ENCODE measurements around the gene PCDHGA1. TPM values are rescaled to one million over a fixed set of nuclear protein-coding genes. Genes with fewer than 3 reads are reported as not detected.
A peak's percentile ranks its signal among the peaks of the same experiment; 100 is the strongest.
"Not testable (repeated sequence)": the region's sequence is repeated elsewhere in the genome, so short reads cannot be mapped to it uniquely, and the experiment has no call there.

PCDHGA1 gene
- total and polyA plus RNA-seq, 9 of the 15 experiments (the other 6 are each of a cell fraction or from before 2014, with no cell fraction given), result 0.05 to 0.26 (median 0.18) TPM; not detected in 2

DNA sequence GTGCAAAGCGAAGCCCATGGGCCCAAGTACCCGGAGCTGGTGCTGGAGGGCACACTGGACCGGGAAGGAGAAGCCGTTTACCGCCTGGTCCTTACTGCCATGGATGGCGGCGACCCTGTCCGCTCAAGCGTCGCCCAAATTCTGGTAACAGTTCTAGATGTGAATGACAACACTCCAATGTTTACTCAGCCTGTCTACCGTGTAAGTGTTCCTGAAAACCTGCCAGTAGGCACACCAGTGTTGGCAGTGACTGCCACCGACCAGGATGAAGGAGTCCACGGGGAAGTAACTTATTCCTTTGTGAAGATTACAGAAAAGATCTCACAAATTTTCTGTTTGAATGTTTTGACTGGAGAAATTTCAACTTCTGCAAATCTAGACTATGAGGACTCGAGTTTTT is 44.3 kb downstream of the PCDHGA1 start:
- BruUV-seq (replicated peaks), result no TSS peak
- peaks cover 0 to 7% of the 10 kb centered on the region in 2 experiments; a peak in 1 of 5 replicates for H3K4me1 ChIP-seq (replicated peaks in 1 of 2; ENCODE audit: control insufficient read depth in 2 of 2, insufficient read depth in 2 of 2, low read length in 2 of 2)
- H3K4me2 ChIP-seq (ENCODE audit: insufficient read depth, low read length), result no peak overlapping the region
- no peak for DNase-seq (ENCODE audit: extremely low read depth in 1 of 4, low spot score in 3 of 4)
- H3K9me3 ChIP-seq (replicated peaks; ENCODE audit: control insufficient read depth, insufficient read depth, low read depth, low read length), result no peaks in the 10 kb centered on the region
- no peaks in the 10 kb centered on the region for H3K9me1 ChIP-seq (ENCODE audit: control insufficient read depth, insufficient read depth, low read length)
- no peak overlapping the region for H2AFZ ChIP-seq (ENCODE audit: low read depth, low read length)
- H3K36me3 ChIP-seq (ENCODE audit: control insufficient read depth, insufficient read depth, low read length), result no peaks in the 10 kb centered on the region
- peaks cover 4 to 38% of the 10 kb centered on the region in 2 experiments; a peak in 4 of 5 replicates for H3K27me3 ChIP-seq (ENCODE audit: control insufficient read depth in 2 of 2, insufficient read depth in 2 of 2, low read length in 2 of 2)
- no peak for FAIRE-seq
- H3K79me2 ChIP-seq (ENCODE audit: control insufficient read depth, insufficient read depth, low read length), result no peaks in the 10 kb centered on the region
- TF ChIP-seq ZNF134 (CRISPR knock-in tag; conservative IDR thresholded peaks at IDR 0.05), result no peak
- no peak for TF ChIP-seq MAFF (IDR thresholded peaks at IDR 0.05; ENCODE audit: low read length)
- no peak for TF ChIP-seq U2AF1 (optimal IDR thresholded peaks at IDR 0.05; ENCODE audit: low read depth, low read length)
- H3K4me3 ChIP-seq, result no peak overlapping the region
- CTCF ChIA-PET (ENCODE audit: low intra/inter-chr PET ratio), result interaction anchor here (1.3 kb wide), 1 partner anchor 140 kb away, joined by 3 read pairs; no protein-coding TSS in a partner anchor
- no peak overlapping the region for H3K27ac ChIP-seq (ENCODE audit: extremely low read depth, low read depth, low read length)
- 6% methylated on average over 14 of the region's 14 CpGs for WGBS (ENCODE audit: insufficient coverage, low coverage, missing lambda C conversion rate)
- intact Hi-C loops (cut with micrococcal nuclease), result loop anchor here (5.0 kb wide), 1 partner anchor 47 kb away; no protein-coding TSS in a partner anchor
- in situ Hi-C loops (cut with MboI), result no loop called here
- POLR2A ChIA-PET, result interaction anchor here (0.6 kb wide), 1 partner anchor 206 kb away, joined by 5 read pairs; no protein-coding TSS in a partner anchor
- no peaks in the 10 kb centered on the region for H4K20me1 ChIP-seq (replicated peaks; ENCODE audit: control insufficient read depth, insufficient read depth, low read length)
- no peak for ATAC-seq
- H3K9ac ChIP-seq (ENCODE audit: insufficient read depth in 1 of 2, low read depth in 2 of 2, low read length in 2 of 2), result no peak overlapping the region

DNA sequence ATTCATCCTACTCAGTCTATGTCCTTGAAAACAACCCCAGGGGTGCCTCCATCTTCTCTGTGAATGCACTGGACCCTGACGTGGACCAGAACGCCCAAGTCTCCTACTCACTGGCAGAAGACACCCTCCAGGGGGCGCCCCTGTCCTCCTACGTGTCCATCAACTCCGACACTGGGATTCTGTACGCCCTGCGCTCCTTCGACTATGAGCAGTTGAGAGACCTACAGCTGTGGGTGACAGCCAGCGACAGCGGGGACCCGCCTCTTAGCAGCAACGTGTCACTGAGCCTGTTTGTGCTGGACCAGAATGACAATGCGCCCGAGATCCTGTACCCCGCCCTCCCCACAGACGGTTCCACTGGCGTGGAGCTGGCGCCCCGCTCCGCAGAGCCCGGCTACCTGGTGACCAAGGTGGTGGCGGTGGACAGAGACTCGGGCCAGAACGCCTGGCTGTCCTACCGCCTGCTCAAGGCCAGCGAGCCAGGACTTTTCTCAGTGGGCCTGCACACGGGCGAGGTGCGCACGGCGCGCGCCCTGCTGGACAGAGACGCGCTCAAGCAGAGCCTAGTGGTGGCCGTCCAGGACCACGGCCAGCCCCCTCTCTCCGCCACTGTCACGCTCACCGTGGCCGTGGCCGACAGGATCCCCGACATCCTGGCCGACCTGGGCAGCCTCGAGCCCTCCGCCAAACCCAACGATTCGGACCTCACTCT is 45.3 kb downstream of the PCDHGA1 start:
- 28% methylated on average over 23 of the region's 48 CpGs for WGBS (ENCODE audit: insufficient coverage, low coverage, missing lambda C conversion rate)
- H2AFZ ChIP-seq (ENCODE audit: low read depth, low read length); H3K4me3 ChIP-seq; H3K9me3 ChIP-seq (replicated peaks; ENCODE audit: control insufficient read depth, insufficient read depth, low read depth, low read length); H3K9me1 ChIP-seq (ENCODE audit: control insufficient read depth, insufficient read depth, low read length); H4K20me1 ChIP-seq (replicated peaks; ENCODE audit: control insufficient read depth, insufficient read depth, low read length); H3K9ac ChIP-seq (ENCODE audit: insufficient read depth in 1 of 2, low read depth in 2 of 2, low read length in 2 of 2); POLR2A ChIA-PET; FAIRE-seq; H3K27ac ChIP-seq (ENCODE audit: extremely low read depth, low read depth, low read length); BruUV-seq (replicated peaks); intact Hi-C loops (cut with micrococcal nuclease); CTCF ChIA-PET (ENCODE audit: low intra/inter-chr PET ratio); H3K4me2 ChIP-seq (ENCODE audit: insufficient read depth, low read length); H3K36me3 ChIP-seq (ENCODE audit: control insufficient read depth, insufficient read depth, low read length); H3K79me2 ChIP-seq (ENCODE audit: control insufficient read depth, insufficient read depth, low read length); H3K4me1 ChIP-seq (replicated peaks in 1 of 2; ENCODE audit: control insufficient read depth in 2 of 2, insufficient read depth in 2 of 2, low read length in 2 of 2); in situ Hi-C loops (cut with MboI): not testable (repeated sequence)
- H3K27me3 ChIP-seq (ENCODE audit: control insufficient read depth in 2 of 2, insufficient read depth in 2 of 2, low read length in 2 of 2), result peaks cover 4 to 32% of the 10 kb centered on the region in 2 experiments; a peak in 4 of 5 replicates
- peak; percentile 40 for TF ChIP-seq CTCFL (IDR thresholded peaks at IDR 0.05; ENCODE audit: borderline replicate concordance, insufficient read depth, low read depth, low read length, poor library complexity, severe bottlenecking)
- TF ChIP-seq, protein P1, sequence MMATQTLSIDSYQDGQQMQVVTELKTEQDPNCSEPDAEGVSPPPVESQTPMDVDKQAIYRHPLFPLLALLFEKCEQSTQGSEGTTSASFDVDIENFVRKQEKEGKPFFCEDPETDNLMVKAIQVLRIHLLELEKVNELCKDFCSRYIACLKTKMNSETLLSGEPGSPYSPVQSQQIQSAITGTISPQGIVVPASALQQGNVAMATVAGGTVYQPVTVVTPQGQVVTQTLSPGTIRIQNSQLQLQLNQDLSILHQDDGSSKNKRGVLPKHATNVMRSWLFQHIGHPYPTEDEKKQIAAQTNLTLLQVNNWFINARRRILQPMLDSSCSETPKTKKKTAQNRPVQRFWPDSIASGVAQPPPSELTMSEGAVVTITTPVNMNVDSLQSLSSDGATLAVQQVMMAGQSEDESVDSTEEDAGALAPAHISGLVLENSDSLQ (IDR thresholded peaks at IDR 0.05), result peak; percentile 55
- TF ChIP-seq, protein P2, sequence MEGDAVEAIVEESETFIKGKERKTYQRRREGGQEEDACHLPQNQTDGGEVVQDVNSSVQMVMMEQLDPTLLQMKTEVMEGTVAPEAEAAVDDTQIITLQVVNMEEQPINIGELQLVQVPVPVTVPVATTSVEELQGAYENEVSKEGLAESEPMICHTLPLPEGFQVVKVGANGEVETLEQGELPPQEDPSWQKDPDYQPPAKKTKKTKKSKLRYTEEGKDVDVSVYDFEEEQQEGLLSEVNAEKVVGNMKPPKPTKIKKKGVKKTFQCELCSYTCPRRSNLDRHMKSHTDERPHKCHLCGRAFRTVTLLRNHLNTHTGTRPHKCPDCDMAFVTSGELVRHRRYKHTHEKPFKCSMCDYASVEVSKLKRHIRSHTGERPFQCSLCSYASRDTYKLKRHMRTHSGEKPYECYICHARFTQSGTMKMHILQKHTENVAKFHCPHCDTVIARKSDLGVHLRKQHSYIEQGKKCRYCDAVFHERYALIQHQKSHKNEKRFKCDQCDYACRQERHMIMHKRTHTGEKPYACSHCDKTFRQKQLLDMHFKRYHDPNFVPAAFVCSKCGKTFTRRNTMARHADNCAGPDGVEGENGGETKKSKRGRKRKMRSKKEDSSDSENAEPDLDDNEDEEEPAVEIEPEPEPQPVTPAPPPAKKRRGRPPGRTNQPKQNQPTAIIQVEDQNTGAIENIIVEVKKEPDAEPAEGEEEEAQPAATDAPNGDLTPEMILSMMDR (IDR thresholded peaks at IDR 0.05 in 2 of 3, conservative IDR thresholded peaks at IDR 0.05 in 1 of 3; ENCODE audit: insufficient read depth in 2 of 3, low read depth in 1 of 3, low read length in 3 of 3), result peak; percentile 8 to 37 (median 35); a peak in 3 of 6 replicates
- ATAC-seq, result peak; percentile 72; the same call in 2 of the 3 replicates
- peak in 1 of 4 experiments; percentile 30 for DNase-seq (ENCODE audit: extremely low read depth in 1 of 4, low spot score in 3 of 4)

All from K562 (cell line).